HepG2 (cell line): ENCODE data around the gene MYH10. TPM values are rescaled to one million over a fixed set of nuclear protein-coding genes. Genes with fewer than 3 reads are reported as not detected.

ENCODE experiments used
- ATAC-seq: fragments of 200-7000 bp; cut with Tn5 transposase; 3 replicates; pipeline ENCODE4 v1.9.1; 2020; ENCODE audit warnings: mild to moderate bottlenecking, moderate library complexity
- BruUV-seq: library from RNA; stranded (reverse); fragments of 400-500 nt; replicated peaks from 2 replicates; lab custom pipeline; 2021; lab: Mats Ljungman, UMichigan
- CTCF ChIA-PET: fragments of 300-600 bp; formaldehyde crosslinking; extraction: SDS; loops from one replicate; lab custom pipeline; 2021; ENCODE audit warnings: low total read pairs, inconsistent platforms, low intra/inter-chr PET ratio; lab: Yijun Ruan, JAX
- POLR2A ChIA-PET: fragments of 350-600 bp; sonication (Branson Sonifier 250); formaldehyde crosslinking; loops from one replicate; lab custom pipeline; 2020; ENCODE audit warnings: antibody characterized with exemption, inconsistent platforms; lab: Yijun Ruan, JAX
- DNase-seq: peaks from one replicate; pipeline ENCODE4 v3.0.0-alpha.2; 2015; ENCODE audit warnings: low spot score
- FAIRE-seq: peaks from 3 replicates; lab custom pipeline; 2011; peaks lifted over from hg19 to GRCh38; lab: Jason Lieb, UNC
- H2AFZ ChIP-seq: one replicate; pipeline ENCODE4 v1.6.1; 2011; ENCODE audit warnings: low read length, inconsistent platforms
- H3K27ac ChIP-seq: fragments of 300-600 bp; 3 replicates; pipeline ENCODE4 v1.8.0; 2011; ENCODE audit warnings: mixed run types, mild to moderate bottlenecking, mixed read lengths, low read length, inconsistent platforms; ENCODE audit not compliant: insufficient read depth; ENCODE audit errors: extremely low read length
- H3K27me3 ChIP-seq, 2 experiments: fragments of 200-600 bp in 1 of 2; 2 replicates in 1 of 2; 3 replicates in 1 of 2; pipeline versions ENCODE4 v1.6.0 to v1.8.0; 2011; ENCODE audit warnings: low read length in 2 of 2, mild to moderate bottlenecking in 2 of 2, moderate library complexity in 2 of 2, inconsistent platforms in 1 of 2; ENCODE audit not compliant: insufficient read depth in 2 of 2, control insufficient read depth in 1 of 2
- H3K36me3 ChIP-seq, 2 experiments: fragments of 200-600 bp in 1 of 2; replicated peaks in 1 of 2; 2 replicates in 1 of 2; 3 replicates in 1 of 2; pipeline versions ENCODE4 v1.5.1 to v1.8.0; 2011; ENCODE audit warnings: low read length in 2 of 2, inconsistent platforms in 1 of 2; ENCODE audit not compliant: insufficient read depth in 2 of 2, control insufficient read depth in 1 of 2
- H3K4me1 ChIP-seq: 2 replicates; pipeline ENCODE4 v1.5.1; 2012; ENCODE audit warnings: low read length, inconsistent platforms; ENCODE audit not compliant: insufficient read depth
- H3K4me2 ChIP-seq: 2 replicates; pipeline ENCODE4 v1.6.0; 2011; ENCODE audit warnings: low read depth, low read length, inconsistent platforms
- H3K4me3 ChIP-seq, 3 experiments: fragments of 200-600 bp in 1 of 3; sonication (generic), shearing (Covaris generic) in 1 of 3; replicated peaks in 1 of 3; 2 replicates each; pipeline ENCODE4 v1.5.1; 2011 to 2016; ENCODE audit warnings: low read length in 3 of 3, inconsistent platforms in 2 of 3, low read depth in 2 of 3, mild to moderate bottlenecking in 2 of 3, control low read depth in 1 of 3, mixed read lengths in 1 of 3; ENCODE audit not compliant: insufficient read depth in 1 of 3
- H3K79me2 ChIP-seq: one replicate; pipeline ENCODE4 v1.6.1; 2011; ENCODE audit warnings: low read length, inconsistent platforms; ENCODE audit not compliant: insufficient read depth
- H3K9ac ChIP-seq: 2 replicates; pipeline ENCODE4 v1.6.0; 2011; ENCODE audit warnings: mild to moderate bottlenecking, low read depth, low read length, inconsistent platforms; ENCODE audit not compliant: insufficient read depth
- H3K9me3 ChIP-seq: 2 replicates; pipeline ENCODE4 v1.5.1; 2012; ENCODE audit warnings: mild to moderate bottlenecking, low read length
- H4K20me1 ChIP-seq: 2 replicates; pipeline ENCODE4 v1.6.0; 2011; ENCODE audit warnings: inconsistent platforms, mild to moderate bottlenecking, low read length, moderate library complexity; ENCODE audit not compliant: insufficient read depth
- ARHGAP35 ChIP-seq: sonication (generic); formaldehyde crosslinking; IDR thresholded peaks from 2 replicates; pipeline ENCODE4 v1.9.0; 2022; ENCODE audit warnings: mild to moderate bottlenecking, inconsistent platforms, moderate library complexity, missing genetic modification reagents, borderline replicate concordance
- CBX1 ChIP-seq: IDR thresholded peaks from one replicate; pipeline ENCODE4 v1.6.1; 2016; ENCODE audit warnings: antibody characterized with exemption, low read depth
- ELF4 ChIP-seq: sonication (generic); formaldehyde crosslinking; IDR thresholded peaks from 2 replicates; pipeline ENCODE4 v1.5.0; 2020; ENCODE audit warnings: missing genetic modification reagents, mild to moderate bottlenecking, moderate library complexity, borderline replicate concordance
- ERF ChIP-seq: IDR thresholded peaks from 2 replicates; pipeline ENCODE4 v1.6.1; 2018; ENCODE audit warnings: missing biosample characterization, missing genetic modification reagents
- HIVEP1 ChIP-seq: sonication (generic); formaldehyde crosslinking; IDR thresholded peaks from 2 replicates; pipeline ENCODE4 v1.4.0; 2020; ENCODE audit warnings: mild to moderate bottlenecking, missing genetic modification reagents
- HOXA7 ChIP-seq: sonication (generic); formaldehyde crosslinking; IDR thresholded peaks from 2 replicates; pipeline ENCODE4 v1.8.1; 2022; ENCODE audit warnings: mild to moderate bottlenecking, missing genetic modification reagents, moderate library complexity
- MBD4 ChIP-seq: IDR thresholded peaks from 2 replicates; pipeline ENCODE4 v1.6.1; 2012; ENCODE audit warnings: low read length, inconsistent platforms, borderline replicate concordance
- NCOA5 ChIP-seq: sonication (generic); formaldehyde crosslinking; IDR thresholded peaks from 2 replicates; pipeline ENCODE4 v1.4.0; 2020; ENCODE audit warnings: missing genetic modification reagents
- PTBP1 ChIP-seq: fragments of 200-400 bp; formaldehyde crosslinking; IDR thresholded peaks from 2 replicates; pipeline ENCODE4 v1.6.1; 2018; ENCODE audit warnings: low read length, low read depth; ENCODE audit not compliant: poor library complexity, severe bottlenecking
- RNF219 ChIP-seq: sonication (generic); formaldehyde crosslinking; IDR thresholded peaks from 2 replicates; pipeline ENCODE4 v1.5.0; 2020; ENCODE audit warnings: mild to moderate bottlenecking, missing genetic modification reagents
- TBP ChIP-seq: sonication (generic); formaldehyde crosslinking; IDR thresholded peaks from 2 replicates; pipeline ENCODE4 v1.5.0; 2020; ENCODE audit warnings: missing genetic modification reagents
- ZNF180 ChIP-seq: sonication (generic); formaldehyde crosslinking; IDR thresholded peaks from 2 replicates; pipeline ENCODE4 v1.4.0; 2020; ENCODE audit warnings: low read depth, missing genetic modification reagents, borderline replicate concordance
- ZNF510 ChIP-seq: sonication (generic); formaldehyde crosslinking; IDR thresholded peaks from 2 replicates; pipeline ENCODE4 v1.4.0; 2020; ENCODE audit warnings: low read depth, mild to moderate bottlenecking, missing genetic modification reagents
- ZNF619 ChIP-seq: sonication (generic); formaldehyde crosslinking; IDR thresholded peaks from 2 replicates; pipeline ENCODE4 v1.4.0; 2020; ENCODE audit warnings: mild to moderate bottlenecking, missing genetic modification reagents
- WGBS: methylation state at CpG from one replicate; pipeline ENCODE4 v1.1.6; 2017; ENCODE audit warnings: low lambda C conversion rate; 5-methylcytosine and 5-hydroxymethylcytosine counted together
- in situ Hi-C: cut with HindIII; loops from 2 replicates; pipeline ENCODE4 v1.10.0; 2017; ENCODE audit warnings: low pct_unique_long_range_greater_than_20kb; ENCODE audit not compliant: extremely low pct_ligation_motif_present
- intact Hi-C: fragments of 100-400 bp; cut with micrococcal nuclease; formaldehyde crosslinking; loops from one replicate; pipeline ENCODE4 v1.10.0; 2022; ENCODE audit not compliant: unreplicated experiment
- polyA plus RNA-seq, 8 experiments: library from polyadenylated mRNA; depleted of rRNA in 3 of 8; stranded (reverse) in 7 of 8; unstranded in 1 of 8; fragments of >200 nt; fragmentation: Illumina TruSeq in 4 of 8; extraction: Trizol in 4 of 8; gene quantifications; 2 replicates each; pipeline versions ENCODE4 v1.2.1 to v1.2.3, GENCODE V29; 2011 to 2016; ENCODE audit warnings: low read depth in 4 of 8, missing spikeins in 1 of 8, mixed read lengths in 1 of 8; ENCODE audit not compliant: insufficient read depth in 1 of 8
- total RNA-seq, 5 experiments: library from RNA; depleted of rRNA; stranded (reverse); fragments of >200 nt; fragmentation: Illumina TruSeq; extraction: Trizol; gene quantifications; 2 replicates each; pipeline ENCODE4 v1.2.3, GENCODE V29; 2016; ENCODE audit warnings: low read depth in 1 of 5
- TF ChIP-seq, protein P1 (sequence below): sonication (generic); formaldehyde crosslinking; IDR thresholded peaks from 2 replicates; pipeline ENCODE4 v1.5.0; 2020; ENCODE audit warnings: mild to moderate bottlenecking, missing genetic modification reagents, borderline replicate concordance
- TF ChIP-seq, protein P2 (sequence below): sonication (generic); formaldehyde crosslinking; IDR thresholded peaks from 2 replicates; pipeline ENCODE4 v1.5.1; 2020; ENCODE audit warnings: mild to moderate bottlenecking, missing genetic modification reagents, moderate library complexity

Gene MYH10
- total and polyA plus RNA-seq, 2 of the 13 experiments (the other 11 are each of a cell fraction or from before 2014, with no cell fraction given), result 43.4 to 68.6 TPM

- TF ChIP-seq, protein P1, sequence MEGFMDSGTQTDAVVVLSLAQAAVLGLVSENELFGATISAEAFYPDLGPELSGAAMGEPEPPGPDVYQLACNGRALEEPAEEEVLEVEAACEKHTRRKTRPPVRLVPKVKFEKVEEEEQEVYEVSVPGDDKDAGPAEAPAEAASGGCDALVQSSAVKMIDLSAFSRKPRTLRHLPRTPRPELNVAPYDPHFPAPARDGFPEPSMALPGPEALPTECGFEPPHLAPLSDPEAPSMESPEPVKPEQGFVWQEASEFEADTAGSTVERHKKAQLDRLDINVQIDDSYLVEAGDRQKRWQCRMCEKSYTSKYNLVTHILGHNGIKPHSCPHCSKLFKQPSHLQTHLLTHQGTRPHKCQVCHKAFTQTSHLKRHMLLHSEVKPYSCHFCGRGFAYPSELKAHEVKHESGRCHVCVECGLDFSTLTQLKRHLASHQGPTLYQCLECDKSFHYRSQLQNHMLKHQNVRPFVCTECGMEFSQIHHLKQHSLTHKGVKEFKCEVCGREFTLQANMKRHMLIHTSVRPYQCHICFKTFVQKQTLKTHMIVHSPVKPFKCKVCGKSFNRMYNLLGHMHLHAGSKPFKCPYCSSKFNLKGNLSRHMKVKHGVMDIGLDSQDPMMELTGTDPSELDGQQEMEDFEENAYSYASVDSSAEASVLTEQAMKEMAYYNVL (CRISPR knock-in tag), result no peak
- TF ChIP-seq ZNF180 (no peak), ZNF510 (CRISPR knock-in tag) (no peak)
- TF ChIP-seq, all 625 proteins: peak for 2
These were observed 167.4 kb downstream of the MYH10 start (continued) for GRCh38 chr17:8463099-8463498.

DNA sequence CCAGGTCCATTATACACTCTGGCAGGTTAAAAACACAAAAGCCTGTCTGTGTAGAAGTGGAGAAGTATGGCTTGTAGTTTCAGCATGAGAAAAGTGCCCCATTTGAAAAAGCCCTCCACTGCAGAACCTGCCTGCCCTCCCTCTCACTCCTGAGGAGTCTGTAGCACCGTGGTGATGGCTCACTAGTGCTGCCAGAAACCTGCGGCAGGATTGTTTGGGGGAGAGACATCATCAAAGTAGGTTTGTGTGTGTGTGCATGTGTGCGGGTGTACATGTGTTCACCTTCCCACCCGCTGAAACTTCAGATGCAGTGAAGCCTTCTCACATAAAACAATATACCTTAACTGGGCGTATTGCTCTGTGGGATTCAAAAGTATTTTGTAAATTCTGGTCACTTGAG is 168.0 kb downstream of the MYH10 start:
- DNase-seq (no peak), FAIRE-seq (no peak), ATAC-seq (no peak)
- H4K20me1 ChIP-seq, result peaks cover 31% of the 10 kb centered on the region
- no peak overlapping the region for H2AFZ ChIP-seq
- H3K4me3 ChIP-seq, result no peak overlapping the region
- peaks cover 40% of the 10 kb centered on the region for H3K4me1 ChIP-seq
- CTCF ChIA-PET, result no interaction called here
- 67% methylated on average over 3 of the region's 5 CpGs for WGBS
- H3K9me3 ChIP-seq, result no peaks in the 10 kb centered on the region
- no TSS peak for BruUV-seq
- no peak overlapping the region for H3K9ac ChIP-seq
- peaks cover 63% of the 10 kb centered on the region for H3K79me2 ChIP-seq
- no peaks in the 10 kb centered on the region for H3K27me3 ChIP-seq
- POLR2A ChIA-PET, result no interaction called here
- H3K27ac ChIP-seq, result no peak overlapping the region
- H3K4me2 ChIP-seq, result no peak overlapping the region
- in situ Hi-C loops, result no loop called here
- intact Hi-C loops, result no loop called here
- peaks cover 47 to 92% of the 10 kb centered on the region in 2 experiments for H3K36me3 ChIP-seq
- TF ChIP-seq ERF (CRISPR knock-in tag) (no peak), HOXA7 (CRISPR knock-in tag) (no peak), HIVEP1 (CRISPR knock-in tag) (no peak), NCOA5 (CRISPR knock-in tag) (no peak), ARHGAP35 (CRISPR knock-in tag) (no peak), CBX1 (no peak), TBP (CRISPR knock-in tag) (no peak), PTBP1 (no peak), ELF4 (no peak), ZNF619 (no peak), RNF219 (CRISPR knock-in tag) (no peak), MBD4 (no peak)
- TF ChIP-seq, protein P2, sequence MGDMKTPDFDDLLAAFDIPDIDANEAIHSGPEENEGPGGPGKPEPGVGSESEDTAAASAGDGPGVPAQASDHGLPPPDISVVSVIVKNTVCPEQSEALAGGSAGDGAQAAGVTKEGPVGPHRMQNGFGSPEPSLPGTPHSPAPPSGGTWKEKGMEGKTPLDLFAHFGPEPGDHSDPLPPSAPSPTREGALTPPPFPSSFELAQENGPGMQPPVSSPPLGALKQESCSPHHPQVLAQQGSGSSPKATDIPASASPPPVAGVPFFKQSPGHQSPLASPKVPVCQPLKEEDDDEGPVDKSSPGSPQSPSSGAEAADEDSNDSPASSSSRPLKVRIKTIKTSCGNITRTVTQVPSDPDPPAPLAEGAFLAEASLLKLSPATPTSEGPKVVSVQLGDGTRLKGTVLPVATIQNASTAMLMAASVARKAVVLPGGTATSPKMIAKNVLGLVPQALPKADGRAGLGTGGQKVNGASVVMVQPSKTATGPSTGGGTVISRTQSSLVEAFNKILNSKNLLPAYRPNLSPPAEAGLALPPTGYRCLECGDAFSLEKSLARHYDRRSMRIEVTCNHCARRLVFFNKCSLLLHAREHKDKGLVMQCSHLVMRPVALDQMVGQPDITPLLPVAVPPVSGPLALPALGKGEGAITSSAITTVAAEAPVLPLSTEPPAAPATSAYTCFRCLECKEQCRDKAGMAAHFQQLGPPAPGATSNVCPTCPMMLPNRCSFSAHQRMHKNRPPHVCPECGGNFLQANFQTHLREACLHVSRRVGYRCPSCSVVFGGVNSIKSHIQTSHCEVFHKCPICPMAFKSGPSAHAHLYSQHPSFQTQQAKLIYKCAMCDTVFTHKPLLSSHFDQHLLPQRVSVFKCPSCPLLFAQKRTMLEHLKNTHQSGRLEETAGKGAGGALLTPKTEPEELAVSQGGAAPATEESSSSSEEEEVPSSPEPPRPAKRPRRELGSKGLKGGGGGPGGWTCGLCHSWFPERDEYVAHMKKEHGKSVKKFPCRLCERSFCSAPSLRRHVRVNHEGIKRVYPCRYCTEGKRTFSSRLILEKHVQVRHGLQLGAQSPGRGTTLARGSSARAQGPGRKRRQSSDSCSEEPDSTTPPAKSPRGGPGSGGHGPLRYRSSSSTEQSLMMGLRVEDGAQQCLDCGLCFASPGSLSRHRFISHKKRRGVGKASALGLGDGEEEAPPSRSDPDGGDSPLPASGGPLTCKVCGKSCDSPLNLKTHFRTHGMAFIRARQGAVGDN, result no peak
